Activated CD8-positive, alpha-beta memory T cell treated with anti-CD3 and anti-CD28 coated beads, Interleukin-2, amount 50 U/mL, for 24 hours (primary cell): ENCODE data around the gene PFDN5.
"Not testable (repeated sequence)": the region's sequence is repeated elsewhere in the genome, so short reads cannot be mapped to it uniquely, and the experiment has no call there.

Experiments
- DNase-seq: peaks from one replicate; pipeline ENCODE4 v3.0.0-alpha.2; 2020; ENCODE audit errors: extremely low read depth

The PFDN5 gene

DNA sequence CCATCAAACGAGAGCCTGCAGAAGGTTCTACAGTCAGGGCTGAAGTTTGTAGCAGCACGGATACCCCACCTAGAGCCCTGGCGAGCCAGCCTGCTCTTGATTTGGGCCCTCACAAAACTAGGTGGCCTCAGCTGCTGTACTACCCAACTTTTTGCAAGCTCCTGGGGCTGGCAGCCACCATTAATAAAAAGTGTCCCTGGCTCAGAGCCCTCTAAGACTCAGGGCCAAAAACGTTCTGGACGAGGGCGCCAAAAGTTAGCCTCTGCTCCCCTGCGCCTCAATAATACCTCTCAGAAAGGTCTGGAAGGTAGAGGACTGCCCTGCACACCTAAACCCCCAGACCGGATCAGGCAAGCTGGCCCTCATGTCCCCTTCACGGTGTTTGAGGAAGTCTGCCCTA is 8.9 kb upstream of the PFDN5 start:
- no peak for DNase-seq

DNA sequence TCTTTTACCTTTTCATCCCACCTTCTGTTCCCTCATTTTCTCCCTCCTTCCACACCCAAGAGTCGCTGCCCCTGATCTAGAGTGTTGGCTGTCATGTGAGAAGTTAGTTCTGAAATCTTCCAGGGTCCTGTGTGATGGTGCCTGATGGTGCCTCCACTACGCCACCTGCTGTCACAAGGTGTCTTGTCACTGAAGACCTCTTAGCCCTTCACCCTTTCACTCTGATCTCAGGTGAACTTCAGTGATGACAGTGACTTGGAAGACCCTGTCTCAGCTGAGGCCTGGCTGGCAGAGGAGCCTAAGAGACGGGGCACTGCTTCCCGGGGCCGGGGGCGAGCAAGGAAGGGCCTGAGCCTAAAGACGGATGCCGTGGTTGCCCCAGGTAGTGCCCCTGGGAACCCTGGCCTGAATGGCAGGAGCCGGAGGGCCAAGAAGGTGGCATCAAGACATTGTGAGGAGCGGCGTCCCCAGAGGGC is 7.6 kb upstream of the PFDN5 start:
- peak; percentile 28 for DNase-seq

DNA sequence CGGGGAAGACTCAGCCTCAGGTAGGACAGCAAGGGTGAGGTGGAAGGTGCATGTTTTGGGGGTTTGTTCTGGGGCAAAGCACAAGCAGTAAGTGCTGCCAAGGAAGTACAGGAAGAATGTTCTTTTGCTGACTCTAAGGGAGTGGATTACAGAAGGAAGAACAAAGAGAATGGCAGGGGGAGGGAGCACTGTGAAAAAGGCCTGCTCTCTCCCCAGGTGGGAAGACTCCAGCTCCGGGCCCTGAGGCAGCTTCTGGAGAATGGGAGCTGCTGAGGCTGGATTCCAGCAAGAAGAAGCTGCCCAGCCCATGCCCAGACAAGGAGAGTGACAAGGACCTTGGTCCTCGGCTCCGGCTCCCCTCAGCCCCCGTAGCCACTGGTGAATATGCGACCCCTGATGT is 7.0 kb upstream of the PFDN5 start:
- no peak for DNase-seq

DNA sequence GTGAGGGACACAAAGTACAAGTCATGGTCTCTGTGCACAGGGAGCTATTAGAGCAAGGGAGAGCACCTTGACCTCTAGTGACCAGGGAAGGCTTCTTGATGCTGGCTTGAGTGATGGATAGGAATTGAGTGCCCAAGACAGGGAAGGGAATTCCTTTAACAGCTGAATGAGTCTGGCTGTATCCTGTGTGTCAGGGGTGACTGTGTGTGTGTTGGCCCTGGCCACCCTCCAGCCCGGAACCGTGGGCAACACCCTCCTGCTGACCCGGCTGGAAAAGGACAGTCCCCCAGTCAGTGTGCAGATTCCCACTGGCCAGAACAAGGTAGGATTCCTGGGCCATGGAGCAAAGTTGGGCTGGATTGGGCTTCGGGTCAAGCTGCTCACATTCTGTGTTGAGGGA is 5.5 kb upstream of the PFDN5 start:
- DNase-seq = no peak

DNA sequence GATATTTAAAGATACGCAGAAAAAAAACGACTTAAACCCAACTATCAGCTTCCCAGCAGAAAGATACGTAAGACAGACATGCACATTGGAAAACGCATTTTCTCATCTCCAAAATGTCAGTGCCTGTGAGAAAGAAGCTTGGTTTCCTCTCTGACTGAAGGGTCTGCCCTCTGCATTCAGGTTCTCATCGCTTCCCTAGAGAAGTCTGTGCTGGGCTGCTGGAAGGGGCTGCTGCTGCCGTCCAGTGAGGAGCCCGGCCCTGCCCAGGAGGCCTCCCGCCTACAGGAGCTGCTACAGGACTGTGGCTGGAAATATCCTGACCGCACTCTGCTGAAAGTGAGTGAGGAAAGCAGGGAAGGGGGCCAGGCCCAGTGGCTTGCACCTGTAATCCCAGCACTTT is 4.7 kb upstream of the PFDN5 start:
- DNase-seq = no peak

DNA sequence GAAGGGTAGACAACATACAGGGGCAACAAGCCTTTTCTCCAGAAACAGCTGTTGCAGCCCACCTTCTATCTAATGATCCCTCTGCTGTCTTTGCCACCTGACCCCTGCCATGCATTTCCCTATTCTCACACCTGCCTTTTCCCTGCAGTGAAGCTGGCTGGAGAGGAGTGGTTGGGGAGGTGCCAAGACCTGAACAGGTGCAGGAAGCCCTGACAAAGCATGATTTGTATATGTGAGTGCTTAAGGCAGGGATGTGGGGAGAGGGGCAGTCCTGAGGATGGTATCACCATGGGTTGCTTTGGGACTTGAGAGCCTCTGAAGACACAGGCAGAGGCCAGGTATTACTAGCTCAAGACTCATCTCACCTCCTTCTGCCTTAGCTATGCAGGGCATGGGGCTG is 2.9 kb upstream of the PFDN5 start:
- DNase-seq = no peak

DNA sequence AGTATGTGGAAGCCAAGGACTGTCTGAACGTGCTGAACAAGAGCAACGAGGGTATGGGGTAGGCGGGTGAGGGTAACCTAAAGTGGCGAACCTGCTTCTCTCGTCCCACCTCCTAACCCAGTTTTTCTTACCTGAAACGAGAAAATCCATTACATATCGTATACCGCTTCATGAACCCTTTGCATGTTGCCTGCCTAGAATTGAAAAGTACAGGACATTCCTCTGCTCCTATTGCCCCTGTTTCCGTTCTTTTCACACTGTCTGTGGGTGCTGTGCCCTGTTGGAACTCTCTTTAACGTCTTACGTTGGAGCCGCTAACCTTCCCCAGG is 513 bp downstream of the PFDN5 start:
- DNase-seq = no peak

DNA sequence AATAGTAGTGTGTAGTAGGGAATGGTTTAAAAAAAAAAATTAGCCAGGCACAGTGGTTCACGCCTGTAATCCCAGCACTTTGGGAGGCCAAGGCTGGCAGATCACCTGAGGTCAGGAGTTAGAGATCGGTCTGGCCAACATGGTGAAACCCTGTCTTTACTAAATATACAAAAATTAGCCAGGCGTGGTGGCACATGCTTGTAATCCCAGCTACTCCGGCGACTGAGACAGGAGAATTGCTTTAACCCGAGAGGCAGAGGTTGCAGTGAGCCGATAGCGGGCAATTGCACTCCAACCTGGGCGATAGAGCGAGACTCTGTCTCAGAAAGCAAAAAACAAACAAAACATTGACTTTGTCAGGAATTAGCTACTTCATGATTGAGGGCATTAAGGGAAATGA is 1.8 kb downstream of the PFDN5 start:
- not testable (repeated sequence) for DNase-seq

DNA sequence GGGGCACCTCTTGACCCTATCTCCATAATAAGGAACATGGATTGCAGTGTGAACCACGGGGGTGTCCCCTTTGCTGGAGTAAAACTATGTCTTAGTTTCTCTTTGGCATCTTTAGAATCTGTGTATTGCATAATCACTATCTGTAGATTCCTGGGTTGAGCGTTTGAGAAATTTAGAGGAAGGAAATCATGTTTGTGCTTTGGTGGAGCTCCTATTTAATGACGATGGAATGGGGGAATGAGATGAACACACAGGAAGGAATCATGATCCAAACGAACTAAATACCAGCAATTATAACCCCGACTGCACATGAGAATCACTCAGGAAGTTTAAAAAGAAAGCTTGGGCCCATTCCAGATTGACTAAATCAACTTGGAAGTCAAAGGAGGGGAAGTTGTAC is 2.8 kb downstream of the PFDN5 start:
- no peak for DNase-seq

DNA sequence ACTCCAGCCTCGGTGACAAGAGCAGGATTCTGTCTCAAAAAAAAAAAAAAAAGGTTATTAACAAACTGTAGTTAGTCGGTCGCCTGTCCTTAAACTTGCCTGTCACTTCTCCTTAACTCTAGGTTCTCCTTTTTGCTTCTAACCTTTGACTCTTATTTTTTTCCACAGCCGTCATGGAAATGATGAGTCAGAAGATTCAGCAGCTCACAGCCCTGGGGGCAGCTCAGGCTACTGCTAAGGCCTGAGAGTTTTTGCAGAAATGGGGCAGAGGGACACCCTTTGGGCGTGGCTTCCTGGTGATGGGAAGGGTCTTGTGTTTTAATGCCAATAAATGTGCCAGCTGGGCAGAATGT is 3.7 kb downstream of the PFDN5 start:
- no peak for DNase-seq

DNA sequence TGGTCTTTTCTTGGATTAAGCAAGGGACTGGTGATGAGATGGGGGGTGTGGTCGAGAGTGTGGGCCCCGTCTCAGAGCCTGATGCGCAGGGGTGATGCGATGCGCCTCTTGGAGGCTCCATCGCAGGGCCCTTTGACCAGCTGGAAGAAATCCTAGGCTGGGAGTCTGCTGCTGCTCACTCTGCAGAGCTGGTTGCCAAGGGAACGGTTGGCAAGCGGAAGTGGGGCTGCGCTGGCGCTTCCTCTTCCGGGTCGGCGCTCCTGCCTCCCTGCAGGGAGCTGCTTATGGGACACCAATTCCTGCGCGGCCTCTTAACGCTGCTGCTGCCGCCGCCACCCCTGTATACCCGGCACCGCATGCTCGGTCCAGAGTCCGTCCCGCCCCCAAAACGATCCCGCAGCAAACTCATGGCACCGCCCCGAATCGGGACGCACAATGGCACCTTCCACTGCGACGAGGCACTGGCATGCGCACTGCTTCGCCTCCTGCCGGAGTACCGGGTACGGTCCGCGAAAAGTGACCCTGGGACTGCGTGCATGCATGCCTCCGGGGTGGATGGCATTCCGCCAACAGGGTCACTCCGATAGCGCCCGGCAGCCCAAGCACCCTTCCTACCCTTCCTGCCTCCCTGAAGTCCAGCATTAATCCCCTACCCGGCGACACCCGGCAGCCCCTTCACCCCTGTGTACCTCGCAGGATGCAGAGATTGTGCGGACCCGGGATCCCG is 4.3 kb downstream of the PFDN5 start, which contains the start of gene MYG1:
Gene MYG1, plus strand, starts transcription at position 242 of the 727 bp plus-strand sequence. Its CDS starts 43 bp downstream, at position 285.
- DNase-seq = peak; percentile 66

DNA sequence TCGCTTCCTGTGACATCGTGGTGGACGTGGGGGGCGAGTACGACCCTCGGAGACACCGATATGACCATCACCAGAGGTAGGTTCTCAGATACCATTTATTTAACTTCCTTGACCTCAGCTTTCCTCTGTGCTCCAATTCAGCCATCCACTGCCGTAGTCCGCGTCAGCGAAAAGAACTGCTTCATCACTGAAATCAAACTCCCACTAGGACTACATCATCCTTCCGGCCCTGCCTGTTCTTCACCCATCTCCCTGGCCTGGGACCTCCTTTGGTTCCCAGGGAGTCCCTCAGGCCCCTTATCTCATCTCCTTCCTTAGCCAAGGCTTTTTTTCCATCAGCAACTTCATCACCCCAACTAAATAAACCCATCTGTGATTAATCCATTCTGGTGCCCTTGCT is 4.8 kb downstream of the PFDN5 start:
- DNase-seq = no peak

DNA sequence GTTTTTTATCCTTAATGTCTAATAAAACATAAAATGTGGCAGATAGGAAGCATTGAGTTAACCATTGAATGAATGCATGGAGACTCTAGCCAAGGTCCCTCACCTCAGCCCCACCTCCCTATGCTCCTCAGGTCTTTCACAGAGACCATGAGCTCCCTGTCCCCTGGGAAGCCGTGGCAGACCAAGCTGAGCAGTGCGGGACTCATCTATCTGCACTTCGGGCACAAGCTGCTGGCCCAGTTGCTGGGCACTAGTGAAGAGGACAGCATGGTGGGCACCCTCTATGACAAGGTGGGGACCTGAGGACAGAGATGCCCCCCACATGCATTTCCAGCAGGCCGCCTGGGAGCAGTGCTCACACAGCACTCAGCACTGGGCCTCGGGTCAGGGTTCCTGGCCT is 7.6 kb downstream of the PFDN5 start:
- no peak for DNase-seq

DNA sequence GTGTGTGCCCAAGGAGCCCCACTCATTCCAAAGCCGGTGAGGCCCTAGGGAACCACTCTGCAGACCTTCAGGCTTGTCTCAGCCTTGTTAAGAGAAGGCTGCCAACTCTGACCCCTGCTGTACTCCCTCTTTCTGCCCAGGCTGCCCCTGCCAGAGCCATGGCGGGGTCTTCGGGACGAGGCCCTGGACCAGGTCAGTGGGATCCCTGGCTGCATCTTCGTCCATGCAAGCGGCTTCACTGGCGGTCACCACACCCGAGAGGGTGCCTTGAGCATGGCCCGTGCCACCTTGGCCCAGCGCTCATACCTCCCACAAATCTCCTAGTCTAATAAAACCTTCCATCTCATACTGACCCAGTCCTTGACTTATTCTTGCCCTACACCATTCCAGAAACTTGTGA is 11.5 kb downstream of the PFDN5 start:
- no peak for DNase-seq

DNA sequence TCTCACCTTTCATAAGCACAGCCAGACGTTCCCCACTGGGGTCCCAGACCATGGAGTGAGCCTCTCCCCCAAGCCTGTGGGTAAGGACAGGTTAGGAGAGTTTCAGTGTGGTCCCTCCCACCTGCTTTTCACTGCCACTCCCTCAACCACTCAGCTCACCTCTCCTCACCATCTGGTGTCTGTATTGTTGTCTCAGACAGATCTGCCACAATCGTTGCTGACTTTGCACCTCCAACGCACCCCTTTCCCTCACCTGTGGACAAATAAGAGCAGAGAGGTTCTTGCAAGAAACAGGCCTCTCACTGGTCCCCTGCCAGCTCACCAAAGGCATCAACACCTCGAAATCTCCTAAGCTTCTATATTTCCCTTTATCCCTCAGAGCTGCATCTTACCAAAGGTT is 12.9 kb downstream of the PFDN5 start:
- DNase-seq = no peak

DNA sequence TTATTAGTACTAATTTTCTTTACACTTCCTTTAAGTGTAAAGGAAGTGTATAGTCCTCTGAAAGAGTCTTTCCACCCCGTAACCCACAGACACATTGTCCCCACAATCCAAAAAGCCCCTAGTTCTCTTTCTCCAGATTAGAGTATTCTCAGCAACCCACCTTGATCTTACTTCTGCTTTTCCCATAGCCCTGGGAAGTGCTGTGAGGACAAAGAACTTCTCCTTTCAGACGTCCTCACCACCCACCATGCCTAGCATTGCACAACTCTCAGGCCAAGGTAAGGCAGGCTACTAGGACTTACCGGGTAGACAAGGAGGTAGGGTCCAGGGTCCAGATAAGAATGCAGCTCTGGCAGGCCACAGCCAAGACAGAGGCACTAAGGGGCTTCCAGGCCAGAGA is 18.7 kb downstream of the PFDN5 start:
- DNase-seq = no peak

DNA sequence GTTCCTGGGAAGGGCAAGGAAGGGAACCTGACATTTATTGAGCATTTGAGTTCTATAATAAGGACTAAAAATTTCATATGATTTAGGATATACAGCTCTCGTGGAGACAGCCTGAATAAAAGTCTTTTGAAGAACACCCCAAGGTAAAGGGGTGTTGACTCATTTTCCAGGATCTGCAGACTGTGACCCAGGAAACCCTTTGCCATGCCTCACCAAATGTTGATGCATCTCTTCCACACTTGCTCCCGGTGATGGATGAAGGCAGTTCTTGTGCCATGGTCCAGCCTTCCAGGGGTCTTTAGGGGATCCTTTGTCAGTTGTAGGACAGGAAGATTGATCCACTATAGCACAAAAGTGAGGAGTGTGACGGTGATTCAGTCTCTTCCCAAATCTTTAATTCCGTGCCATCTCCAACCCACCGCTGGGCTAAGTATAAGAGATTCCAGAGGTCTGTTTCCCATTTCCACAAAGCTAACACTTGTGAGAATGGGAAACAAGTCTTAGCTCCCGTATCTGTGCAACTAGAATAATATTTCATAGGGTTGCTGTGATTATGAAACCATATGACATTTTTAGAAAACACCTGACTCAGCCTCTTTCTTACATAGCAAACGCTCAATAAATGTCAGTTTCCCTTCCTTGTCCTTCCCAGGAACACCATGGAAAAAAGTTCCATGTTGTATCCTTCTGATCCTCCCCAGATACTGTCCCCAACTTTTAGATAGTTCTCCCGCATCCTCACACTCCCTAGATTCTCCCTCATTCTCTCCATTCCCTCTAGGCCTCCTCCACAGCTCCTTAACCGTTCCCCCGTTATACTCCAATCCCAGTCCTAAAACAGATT is 25.2 kb downstream of the PFDN5 start:
- DNase-seq = no peak

DNA sequence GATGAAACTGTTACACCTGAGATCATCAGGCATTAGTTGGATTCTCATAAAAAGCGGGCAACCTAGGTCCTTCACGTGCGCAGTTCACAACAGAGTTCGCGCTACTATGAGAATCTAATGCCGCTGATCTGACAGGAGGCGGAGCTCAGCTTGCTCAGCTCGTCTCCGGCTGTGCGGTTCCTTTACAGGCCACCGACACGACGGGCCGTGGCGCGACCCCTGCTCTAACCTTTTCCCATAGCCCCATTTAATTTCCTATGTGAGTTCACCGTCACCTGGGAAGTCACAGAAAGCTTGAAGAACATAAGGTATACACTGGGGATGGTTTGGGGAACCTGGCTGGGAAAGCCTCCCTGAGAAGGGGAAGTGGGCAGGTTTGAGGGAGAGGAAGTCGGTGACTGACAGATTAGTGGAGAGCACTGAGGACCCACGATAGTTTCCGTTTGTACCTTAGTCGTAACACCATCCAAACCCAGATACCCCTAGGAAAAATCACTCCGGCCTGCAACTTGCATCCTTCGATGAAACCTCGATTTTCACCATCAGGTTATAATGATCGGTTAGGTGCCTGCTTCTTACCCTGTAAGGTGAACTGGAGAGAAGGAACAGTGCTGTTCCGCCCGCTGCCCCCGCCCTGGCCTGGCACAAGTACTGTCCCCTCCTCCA is 28.9 kb downstream of the PFDN5 start:
- no peak for DNase-seq

DNA sequence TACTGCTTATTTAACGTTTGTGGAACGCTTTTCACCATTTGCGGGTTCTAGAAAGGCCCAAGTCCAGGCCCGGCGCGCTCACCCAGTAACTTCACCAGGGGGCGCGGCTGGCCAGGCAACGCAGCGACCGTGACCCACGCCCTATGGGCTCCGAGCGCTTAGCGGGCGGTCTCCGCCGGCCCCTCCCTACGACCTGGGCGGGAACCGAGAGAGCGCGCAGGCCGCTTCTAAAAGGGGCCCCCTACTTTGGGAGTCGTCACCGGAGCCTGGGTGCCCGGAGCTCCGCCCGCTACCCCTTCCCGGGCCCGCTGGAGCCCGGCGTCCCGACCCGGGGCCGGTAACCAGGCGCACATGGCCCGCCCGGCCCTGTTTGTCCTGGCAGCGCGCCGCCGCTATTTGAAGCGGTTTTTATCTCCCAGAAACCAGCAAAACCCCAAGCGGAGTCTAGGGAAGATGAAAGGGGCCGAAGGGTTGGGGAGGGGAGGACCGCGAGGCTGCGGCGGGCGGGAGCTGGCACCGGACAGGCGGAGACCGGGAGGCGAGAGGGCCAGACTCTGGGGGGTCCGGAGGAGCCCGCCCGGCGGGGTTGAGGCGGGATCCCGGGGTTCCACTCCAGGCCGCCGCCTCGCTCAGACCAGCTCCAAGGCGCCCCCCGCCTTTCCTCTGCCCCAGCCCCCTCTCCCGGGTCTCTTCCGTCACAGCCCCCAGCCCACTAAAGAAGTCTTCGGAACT is 29.6 kb downstream of the PFDN5 start:
- peak; percentile 74 for DNase-seq

DNA sequence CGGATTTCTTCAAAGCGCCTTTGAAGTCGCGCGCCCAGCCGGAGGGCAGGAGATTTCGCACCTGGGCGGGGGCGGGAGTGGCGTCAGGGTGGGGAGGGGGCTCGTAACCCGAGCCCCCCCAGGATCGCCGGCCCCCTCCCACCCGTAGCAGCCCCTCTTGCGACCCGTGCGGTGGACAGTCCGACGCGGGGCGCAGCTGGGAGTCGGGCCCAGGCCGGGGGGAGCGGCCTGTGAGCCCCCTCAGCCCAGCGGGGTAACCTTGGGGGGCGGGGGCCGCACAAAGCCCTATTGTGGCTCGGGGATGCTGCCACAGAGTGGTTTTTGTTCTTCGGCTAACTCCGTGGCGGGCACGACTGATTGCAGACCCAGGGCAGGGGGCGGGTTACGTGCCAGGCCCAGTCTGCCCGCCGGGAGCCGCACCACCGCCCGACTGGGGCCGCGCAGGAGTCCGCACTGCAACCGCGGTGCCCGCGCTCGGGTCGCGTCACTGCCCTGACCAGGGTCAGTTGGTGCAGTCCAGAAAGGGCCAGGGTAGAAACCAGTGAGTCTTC is 30.2 kb downstream of the PFDN5 start:
- DNase-seq = no peak

DNA sequence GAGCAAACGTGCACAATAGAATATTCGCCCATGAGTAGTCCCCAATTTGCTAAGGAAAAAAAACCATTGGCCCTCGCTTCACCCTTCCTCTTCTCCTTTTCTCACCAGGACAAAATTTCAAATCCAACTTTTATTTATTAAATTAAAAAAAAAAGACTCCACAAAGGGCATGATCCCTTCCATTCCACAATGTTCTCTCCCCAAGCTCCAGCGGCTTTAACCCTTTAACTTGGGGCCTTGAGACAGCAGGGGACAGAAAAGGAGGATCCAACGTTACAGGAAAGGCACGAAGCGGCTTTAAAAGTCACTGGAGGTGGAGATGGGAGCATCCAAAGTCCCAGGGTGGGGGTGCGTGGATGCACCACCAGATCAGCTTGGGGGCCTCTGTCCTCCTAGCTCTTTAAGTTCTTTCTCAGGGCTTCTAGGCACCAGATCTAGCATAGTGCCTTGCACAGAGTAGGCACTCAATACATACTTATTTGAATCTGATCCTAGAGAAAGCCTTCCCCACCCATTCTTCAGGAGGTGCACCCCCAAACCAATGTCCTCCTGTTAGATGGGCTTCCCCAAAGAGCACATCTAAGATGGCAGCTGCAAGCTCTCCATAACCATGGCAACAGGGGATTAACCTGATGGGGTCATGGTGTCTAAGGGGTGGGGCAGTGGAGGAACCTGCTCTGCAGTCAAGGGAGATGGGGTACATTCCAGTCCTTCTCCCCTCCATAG is 31.3 kb downstream of the PFDN5 start:
- no peak for DNase-seq
